ENCODE results near the gene LTBP1.
"Not testable (repeated sequence)": the region's sequence is repeated elsewhere in the genome, so short reads cannot be mapped to it uniquely, and the experiment has no call there.

Gene LTBP1

DNA sequence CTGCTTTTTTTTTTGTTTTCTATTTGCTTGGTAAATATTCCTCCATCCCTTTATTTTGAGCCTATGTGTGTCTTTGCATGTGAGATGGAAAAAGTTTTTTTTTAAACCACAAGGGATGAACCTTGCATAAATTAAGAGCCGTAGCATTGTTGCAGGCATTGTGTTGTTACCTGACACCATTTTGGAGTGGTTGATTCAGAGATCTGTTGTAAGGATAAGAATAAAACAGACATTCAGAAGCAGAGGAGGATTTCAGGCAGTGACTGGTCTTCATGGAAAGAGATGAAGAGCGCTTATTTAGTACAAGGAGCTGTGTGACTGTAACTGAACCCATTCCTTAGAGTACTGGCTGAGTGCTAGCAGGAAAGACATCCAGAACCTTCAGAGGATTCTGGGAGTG, 101.2 kb downstream of the LTBP1 start:
- FAIRE-seq = no peak

DNA sequence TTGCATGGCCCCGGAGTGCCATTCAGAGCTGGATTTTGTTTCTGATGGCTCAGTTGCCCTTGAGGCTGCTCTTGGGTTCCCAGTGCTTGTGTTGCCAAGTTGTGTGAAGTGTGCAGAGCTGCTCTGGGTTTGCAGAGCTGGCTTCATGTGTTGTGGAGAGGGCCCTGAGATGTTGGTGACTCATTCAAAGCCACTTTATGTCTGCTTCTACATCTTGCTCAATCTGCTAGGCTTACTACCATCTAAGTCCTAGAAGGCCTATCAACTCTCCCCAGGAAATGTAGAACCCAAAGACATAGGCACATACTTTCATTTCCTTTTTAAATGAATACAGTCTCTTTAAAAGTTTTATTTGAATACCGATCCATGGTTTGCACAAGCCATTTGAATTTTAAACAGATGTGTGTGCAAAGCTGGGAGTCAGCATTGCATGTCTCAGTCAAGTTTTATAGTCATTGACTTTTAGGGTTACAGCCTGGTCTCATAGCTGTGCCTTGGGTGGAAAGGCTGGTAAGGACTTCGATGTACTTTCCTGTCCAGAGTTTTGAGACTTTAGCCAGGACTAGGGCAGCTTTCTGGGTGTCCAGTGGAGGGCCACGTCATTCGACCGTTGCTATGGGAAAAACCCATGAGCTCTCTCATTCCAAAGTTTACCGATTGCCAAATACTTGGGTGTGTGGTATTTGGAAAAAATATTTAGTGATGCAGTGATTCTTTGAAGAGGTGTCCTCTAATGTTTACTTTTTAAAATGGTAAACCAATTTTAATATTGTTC, 105.0 kb downstream of the LTBP1 start:
- no peak for FAIRE-seq

DNA sequence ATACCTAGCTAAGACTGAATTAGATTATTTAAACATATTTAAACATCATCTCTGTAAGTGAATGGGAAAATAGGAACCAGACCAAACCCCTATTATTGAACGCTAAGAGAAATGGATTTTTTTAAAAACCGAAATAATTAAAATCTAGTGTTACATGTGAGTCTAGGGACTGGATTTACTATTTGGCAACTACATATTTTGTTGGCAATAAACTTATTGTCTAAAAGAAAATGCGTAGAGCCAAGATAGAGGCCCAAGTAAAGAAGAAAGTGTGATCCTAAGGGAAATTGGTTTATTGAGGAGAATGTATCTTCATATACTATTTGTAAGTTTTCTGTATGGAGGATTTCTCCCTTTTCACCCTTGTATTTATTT, 105.6 kb downstream of the LTBP1 start:
- FAIRE-seq = no peak

DNA sequence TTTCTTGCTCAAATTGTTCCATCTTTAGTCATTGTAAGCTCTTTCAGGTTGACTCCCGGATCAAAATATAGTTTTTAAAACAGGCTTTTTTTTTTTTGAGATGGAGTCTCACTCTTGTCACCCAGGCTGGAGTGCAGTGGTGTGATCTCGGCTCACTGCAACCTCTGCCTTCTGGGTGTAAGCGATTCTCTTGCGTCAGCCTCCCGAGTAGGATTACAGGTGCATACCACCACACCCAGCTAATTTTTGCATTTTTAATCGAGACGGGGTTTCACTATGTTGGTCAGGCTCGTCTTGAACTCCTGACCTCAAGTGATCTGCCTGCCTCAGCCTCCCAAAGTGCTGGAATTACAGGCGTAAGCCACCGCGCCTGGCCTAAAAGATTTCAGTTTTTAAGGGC, 106.0 kb downstream of the LTBP1 start:
- not testable (repeated sequence) for FAIRE-seq

DNA sequence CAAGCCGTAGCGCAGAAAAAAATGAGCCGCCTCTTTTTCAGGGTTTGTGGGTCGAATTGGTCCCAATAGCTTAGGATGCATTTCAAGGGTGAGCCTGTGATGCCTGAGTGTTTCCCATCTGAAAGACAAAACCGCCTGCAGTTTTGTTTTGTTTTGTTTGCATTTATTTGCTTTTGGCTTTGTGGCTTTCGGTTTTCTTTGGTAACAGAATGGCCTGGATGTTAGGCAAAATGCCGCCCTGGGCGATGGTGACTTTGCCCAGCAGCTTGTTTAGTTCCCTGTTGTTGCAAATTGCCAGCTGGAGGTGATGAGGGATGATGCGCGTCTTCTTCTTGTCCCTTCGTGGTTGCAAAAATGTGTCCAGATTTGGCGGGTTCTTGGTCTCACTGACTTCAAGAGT, 109.4 kb downstream of the LTBP1 start:
- FAIRE-seq = no peak

DNA sequence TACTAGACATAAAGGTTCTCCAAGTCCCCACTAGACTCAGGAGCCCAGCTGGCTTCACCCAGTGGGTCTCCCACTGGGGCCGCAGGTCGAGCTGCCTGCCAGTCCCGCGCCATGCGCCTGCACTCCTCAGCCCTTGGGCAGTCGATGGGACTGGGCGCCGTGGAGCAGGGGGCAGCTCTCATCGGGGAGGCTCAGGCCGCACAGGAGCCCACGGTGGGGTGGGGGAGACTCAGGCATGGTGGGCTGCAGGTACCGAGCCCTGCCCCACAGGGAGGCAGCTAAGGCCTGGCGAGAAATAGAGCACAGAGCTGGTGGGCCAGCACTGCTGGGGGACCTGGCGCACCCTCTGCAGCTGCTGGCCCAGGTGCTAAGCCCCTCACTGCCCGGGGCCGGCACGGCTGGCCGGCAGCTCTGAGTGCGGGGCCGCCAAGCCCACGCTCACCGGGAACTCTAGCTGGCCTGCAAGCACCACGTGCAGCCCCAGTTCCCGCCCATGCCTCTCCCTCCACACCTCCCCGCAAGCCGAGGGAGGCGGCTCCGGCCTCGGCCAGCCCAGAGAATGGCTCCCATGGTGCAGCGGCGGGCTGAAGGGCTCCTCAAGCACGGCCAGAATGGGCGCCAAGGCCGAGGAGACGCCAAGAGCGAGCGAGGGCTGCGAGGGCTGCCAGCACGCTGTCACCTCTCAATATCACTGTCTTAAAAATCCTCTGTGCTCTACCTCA, 110.7 kb downstream of the LTBP1 start:
- FAIRE-seq = not testable (repeated sequence)

DNA sequence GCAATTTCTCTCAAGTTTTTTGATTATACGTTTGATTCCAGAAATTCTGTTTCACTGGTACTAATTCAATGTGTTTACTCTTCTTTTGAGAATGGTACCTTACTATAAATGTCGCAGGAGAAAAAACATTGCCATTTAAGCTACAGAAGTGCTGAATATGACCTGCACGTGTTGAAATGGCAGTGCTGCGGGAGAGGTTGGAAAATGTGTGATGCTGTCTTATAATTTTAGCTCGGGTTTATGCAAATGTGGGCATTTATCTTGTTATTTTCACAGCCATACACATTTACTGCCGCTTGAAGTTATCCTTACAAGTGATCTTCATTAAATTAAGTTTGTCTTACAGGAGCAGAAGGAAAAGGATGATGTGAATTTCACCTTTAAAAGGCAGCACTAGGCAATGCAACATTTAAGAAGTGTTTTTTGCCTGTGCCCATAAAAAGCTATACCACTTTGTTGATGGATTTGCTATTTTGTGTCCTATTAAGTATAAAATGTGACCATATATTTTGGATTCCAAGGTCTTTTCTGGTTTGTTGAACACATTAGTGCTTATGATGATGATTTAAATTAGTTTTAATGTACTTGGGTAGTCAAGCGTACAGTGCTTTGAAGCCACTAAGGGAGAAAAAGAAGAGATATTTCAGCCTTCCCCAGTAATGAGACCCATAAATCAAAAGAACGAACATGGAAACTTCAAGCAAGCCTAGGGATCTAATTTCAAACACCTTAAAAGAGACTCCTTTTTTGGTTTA, 112.1 kb downstream of the LTBP1 start:
- FAIRE-seq = no peak

DNA sequence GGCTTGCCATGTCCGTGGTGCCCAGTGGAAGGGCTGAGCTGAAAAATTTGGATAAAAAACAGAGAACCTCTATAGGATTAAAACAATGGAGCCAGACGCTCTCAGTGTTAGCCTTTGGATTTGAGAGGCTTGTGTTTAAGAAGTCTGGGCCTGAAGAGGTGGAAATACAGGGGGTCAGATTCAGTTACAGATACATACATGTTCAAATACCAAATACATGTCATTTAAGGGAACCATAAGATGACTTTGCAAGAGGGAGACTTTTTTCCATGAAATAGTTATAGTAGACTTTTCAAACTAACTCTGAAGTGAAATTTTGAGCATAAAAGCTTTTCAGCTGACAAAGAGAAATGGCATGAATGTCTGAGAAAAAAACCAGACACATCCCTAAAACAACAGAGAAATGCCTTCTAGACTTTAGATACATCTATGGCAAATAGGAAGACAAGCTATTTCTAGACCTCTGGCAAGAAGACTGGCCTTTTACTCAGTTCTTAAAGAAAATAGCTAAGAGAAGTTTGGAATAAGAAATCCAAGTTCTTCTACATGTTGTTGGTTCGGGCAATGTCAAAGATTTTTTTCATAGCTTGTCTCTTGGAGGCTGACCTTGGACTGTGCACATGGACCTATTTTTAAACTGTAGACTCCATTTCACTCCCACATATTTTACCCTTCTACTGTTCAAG, 112.9 kb downstream of the LTBP1 start:
- FAIRE-seq = no peak

DNA sequence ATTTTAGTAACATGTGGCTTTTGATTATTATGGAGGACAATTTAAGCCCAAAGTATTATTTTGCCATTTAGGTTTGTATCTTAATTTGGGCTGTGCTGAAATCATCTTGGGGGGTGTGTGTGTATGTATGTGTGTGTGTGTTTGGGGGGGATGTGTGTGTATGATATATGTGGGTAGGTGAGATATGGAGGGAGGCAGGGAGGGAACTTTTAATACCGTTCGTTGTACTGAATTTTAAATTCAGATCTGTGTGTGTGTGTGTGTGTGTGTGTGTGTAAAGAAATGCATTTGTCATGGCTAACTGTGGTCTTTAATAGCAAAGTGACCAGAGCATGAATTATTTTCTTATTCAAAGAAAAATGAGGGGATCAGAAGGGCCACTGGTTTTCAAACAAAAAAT, 113.7 kb downstream of the LTBP1 start:
- no peak for FAIRE-seq

DNA sequence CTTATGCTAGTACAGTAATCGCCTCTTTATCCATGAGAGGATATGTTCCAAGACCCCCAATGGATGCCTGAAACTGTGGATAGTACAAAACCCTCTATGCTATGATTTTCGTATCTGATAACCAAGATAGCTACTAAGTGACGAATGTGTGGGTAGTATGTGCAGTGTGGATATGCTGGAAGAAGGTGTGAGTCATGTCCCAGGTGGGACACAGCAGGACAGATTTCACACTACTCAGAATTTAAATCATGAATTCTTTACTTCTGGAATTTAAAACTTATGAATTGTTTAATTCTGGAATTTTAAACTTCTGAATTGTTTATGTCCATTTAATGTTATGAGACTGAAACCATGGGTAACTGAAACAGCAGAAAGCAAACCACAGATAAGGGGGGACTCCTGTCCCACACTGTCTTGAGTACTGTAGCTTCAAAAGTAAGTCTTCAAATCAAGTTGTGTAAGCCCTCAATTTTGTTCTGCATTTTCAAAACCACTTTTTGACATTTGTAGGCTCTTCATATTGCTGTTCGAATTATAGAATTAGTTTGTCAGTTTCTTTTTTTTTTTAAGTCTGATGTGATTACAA, 116.0 kb downstream of the LTBP1 start:
- FAIRE-seq = no peak

DNA sequence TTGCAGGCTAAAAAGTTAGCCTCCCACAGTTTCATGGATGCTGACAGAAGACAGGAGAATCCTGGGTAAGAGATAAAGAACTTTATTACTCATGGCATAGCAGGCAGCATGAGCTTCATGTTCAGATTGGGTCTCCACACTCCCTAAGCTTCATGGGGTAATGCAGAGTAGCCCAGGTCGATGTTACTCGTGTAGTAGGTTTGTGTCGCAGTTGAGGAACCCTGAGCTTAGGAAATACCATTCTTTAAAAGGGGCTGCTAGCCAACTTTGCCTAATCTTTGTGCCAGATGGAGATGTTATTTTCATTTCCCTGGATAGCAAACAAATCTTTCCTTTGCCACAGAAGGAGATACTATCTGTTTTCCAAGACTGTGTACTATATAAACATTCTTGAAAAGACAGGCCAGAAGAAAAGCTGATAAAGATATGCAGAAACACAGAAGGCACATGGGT, 117.6 kb downstream of the LTBP1 start:
- FAIRE-seq = no peak

DNA sequence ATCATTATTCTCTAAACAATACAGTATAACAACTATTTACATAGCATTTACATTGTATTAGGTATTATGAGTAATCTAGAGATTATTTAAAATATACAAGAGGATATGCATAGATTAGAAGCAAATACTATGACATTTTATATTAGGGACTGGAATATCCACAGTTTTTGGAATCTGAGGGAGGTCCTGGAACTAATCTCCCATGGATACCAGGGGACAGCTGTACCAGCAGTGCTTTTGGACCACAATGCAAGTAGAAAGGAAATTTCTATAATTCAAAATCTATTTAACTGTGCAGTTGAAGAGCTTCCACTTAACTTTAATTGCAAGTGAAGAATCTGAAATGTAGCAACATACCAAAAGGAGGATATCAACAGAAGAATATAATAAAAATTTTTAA, 120.8 kb downstream of the LTBP1 start:
- no peak for FAIRE-seq

DNA sequence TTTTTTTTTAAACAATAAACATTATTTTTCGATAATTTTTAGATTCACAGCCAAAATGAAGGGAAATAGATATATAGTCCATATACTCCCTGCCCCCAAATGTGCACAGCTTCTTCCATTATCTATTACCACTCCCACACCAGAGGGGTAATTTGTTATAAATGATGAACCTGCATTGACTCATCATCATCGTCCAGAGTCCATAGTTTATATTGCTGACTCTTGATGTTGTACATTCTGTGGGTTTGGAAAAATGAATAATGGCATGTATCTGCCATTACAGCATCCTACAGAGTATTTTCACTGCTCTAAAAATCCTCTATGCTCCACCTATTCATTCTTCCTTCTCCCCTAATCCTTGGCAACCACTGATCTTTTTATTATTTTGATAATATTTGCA, 121.5 kb downstream of the LTBP1 start:
- no peak for FAIRE-seq

DNA sequence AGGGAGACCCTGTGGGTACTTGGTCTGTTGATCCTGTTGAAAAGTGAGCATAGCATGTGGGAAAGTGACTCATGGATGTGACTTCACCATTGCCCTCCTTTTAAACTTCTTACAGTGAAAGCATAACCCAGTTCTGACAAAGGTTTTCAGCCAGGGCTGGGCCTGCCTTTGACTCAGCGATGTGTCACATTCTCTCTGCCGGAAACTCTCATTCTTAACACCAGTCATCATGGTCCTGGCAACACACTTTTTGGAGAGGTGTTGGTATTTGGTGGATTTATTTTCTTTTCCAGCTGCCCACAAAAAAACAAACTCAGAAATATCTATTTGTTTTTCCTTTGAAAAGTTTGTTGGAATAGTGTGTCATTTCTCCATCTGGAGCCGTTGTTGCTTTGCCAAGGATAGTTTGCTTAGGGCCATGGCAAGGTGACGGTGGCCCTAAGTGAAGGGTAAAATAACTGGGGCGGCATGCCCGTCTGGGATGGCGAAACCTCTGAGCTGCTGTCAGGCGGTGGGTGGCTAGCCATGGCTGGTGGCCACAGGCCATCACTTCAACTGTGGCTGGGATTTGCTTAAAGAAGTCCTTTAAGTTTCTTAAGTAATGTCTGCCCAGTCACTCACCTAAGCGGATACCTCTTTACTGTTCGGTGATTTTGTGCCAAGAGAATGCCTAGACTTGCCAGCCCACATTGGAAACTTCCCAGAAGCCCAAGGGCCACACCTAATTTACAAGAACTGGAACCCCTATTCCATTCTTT, 123.3 kb downstream of the LTBP1 start:
- FAIRE-seq = no peak

DNA sequence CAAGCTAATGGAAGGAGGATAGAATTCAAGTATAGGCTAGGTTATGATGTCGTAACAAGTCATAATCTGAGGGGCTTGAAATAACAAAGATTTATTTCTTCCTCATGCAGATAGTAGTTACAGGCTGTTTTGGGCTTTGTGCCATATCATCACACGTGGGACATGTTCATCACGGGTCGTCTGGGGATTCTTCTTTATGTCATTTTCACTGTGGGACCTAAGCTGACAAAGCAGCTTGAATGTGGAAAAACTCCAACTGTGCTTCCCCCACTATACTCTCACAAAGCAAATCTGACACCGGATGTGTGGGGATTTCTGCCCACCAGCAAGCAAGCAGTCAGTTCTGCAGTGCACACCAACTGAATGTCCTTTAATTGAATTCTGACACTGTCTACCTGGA, 124.8 kb downstream of the LTBP1 start:
- no peak for FAIRE-seq

DNA sequence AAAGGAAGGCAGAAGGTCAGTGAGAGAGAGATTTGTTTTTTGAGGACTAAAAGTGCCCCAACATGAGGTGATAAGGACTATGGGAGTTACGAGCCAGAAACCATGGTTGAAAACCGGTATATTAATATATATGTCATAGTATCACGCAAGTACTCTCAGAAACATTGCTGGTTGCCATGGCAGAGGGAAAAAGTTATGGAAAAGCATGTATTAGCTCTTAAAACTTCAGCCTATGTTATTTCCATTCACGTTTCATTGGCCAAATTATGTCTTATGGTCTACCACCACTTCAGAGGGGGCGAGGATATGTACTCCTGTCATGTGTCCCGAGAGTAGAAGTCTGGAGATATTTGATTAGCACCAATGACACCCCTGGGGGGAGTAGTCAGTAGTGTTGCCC, 125.9 kb downstream of the LTBP1 start:
- no peak for FAIRE-seq

DNA sequence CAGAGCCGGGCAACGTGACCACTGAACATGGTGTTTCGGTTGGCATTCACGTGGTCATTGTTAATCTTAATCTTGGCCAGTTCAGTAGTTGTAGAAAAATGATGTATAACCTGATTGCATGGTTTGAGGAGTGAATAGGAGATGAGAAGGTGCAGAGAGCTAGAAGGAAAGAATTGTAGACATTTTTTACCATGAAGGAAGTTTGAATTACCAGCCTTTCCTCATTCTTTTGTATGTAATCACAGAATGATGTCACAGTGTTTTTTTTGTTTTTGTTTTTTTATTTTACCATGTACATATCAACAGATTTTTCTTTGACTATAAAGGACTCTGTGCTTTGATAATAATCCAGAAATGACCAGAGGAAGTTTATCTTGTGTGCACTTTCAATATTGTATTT, 126.3 kb downstream of the LTBP1 start:
- FAIRE-seq = no peak

DNA sequence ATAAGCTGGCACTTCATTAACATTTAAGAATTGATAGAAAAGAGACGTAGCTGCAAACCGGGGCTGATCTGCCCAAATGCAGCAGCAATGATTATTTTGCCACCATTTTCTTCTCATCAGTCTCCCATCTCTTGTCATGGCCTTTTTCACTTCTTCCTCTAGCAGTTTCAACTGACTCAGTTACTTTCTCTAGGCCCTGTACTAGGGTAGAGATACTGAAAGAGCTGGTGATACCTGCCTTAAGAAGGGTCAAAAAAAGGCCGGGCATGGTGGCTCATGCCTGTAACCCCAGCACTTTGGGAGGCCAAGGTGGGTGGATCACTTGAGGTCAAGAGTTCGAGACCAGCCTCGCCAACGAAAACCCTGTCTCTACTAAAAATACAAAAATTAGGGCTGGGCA, 127.4 kb downstream of the LTBP1 start:
- no peak for FAIRE-seq

DNA sequence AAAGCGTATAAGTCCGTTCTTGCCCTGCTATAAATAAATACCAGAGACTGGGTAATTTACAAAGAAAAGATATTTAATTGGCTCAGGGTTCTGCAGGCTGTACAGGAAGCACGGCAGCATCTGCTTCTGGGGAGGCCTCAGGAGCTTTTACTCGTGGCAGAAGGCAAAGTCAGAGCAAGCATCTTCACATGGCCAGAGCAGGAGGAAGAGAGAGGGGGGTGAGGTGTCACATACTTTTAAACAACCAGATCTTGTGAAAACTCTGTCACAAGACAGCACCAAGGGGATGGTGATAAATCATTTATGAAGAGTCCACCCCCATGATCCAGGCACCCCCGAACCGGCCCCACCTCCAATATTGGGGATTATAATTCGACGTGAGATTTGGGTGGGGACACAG, 130.6 kb downstream of the LTBP1 start:
- no peak for FAIRE-seq

DNA sequence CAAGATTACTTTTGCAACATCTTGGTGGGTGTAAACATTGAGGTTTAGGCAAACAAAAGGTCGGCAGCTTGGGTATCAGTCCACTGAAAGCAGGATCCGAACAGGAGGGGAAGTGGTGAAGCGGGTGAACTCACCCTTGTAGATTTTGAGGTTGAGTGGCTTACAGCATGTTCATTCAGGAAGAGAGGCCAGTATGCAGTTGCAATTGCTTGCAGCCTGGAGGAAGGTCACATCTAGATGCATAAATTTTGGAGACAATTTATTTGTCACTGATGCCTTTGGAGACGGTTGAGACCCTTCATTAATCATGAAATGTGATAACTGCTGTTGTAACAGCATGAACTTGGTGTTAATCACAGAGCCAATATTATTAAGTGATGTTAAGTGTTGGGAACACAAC, 131.1 kb downstream of the LTBP1 start:
- FAIRE-seq = no peak

DNA sequence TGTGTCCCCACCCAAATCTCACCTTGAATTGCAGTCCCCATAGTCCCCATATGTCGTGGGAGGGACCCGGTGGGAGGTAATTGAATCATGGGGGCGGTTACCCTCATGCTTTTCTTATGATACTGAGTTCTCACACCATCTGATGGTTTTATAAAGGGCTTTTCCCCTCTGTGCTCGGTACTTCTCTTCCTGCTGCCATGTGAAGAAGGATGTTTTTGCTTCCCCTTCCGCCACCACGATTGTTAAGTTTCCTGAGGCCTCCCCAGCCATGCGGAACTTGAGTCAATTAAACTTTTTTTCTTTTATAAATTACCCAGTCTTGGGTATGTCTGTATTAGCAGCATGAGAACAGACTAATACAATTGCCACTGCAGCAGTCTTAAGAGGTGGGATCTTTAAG, 134.9 kb downstream of the LTBP1 start:
- FAIRE-seq = no peak

All from endometrium (tissue), 2 donors.